ENCODE results near the gene MAGED2. TPM values are rescaled to one million over a fixed set of nuclear protein-coding genes. Genes with fewer than 3 reads are reported as not detected.
"Not testable (repeated sequence)": the region's sequence is repeated elsewhere in the genome, so short reads cannot be mapped to it uniquely, and the experiment has no call there.

The MAGED2 gene
- total and polyA plus RNA-seq, 5 donors from 2014 or later, result 61.0 to 116 (median 105) TPM

DNA sequence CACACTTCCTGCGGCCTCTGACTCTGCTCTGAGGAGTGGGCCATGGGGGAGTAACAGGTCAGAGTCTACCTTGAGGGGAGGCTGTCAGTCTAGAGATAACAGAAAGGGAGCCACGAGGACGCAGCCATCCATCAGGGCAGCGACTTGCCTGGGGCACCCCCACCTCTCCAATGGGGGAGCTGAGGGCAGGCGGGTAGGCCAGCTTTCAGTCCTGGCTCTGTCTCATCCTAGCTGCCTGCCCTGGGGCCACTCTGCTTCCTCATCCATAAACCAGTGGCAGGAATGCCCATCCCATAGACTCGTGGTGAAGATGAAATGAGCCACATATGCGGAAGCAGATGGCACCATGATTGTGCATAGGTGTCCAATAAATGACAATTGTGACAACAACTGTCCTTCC, 13.2 kb downstream of the MAGED2 start:
- DNase-seq (no peak), ATAC-seq (ENCODE audit: low read depth in 2 of 2) (no peak)
- no peaks in the 10 kb centered on the region for H3K4me1 ChIP-seq (ENCODE audit: control insufficient read depth, insufficient read depth, low read length, poor library complexity, severe bottlenecking)
- H3K4me3 ChIP-seq (ENCODE audit: low read depth, low read length), result no peak overlapping the region
- no peaks in the 10 kb centered on the region for H3K27me3 Mint-ChIP-seq
- H3K27me3 ChIP-seq (ENCODE audit: control insufficient read depth, insufficient read depth, low read length), result no peaks in the 10 kb centered on the region
- peaks cover 0 to 1% (median 0%) of the 10 kb centered on the region in 7 donors for H3K9me3 Mint-ChIP-seq
- no peaks in the 10 kb centered on the region for H3K4me1 Mint-ChIP-seq
- H3K36me3 Mint-ChIP-seq, result no peaks in the 10 kb centered on the region
- no peak overlapping the region for H3K27ac Mint-ChIP-seq
- H3K9me3 ChIP-seq (ENCODE audit: control insufficient read depth in 2 of 2, low read length in 2 of 2), result no peaks in the 10 kb centered on the region
- peaks cover 4% of the 10 kb centered on the region for H3K36me3 ChIP-seq (ENCODE audit: control insufficient read depth, insufficient read depth, low read length)
- no peak overlapping the region for H3K4me3 Mint-ChIP-seq
- no peak overlapping the region for H3K27ac ChIP-seq (ENCODE audit: insufficient read depth, low read length, poor library complexity, severe bottlenecking)

DNA sequence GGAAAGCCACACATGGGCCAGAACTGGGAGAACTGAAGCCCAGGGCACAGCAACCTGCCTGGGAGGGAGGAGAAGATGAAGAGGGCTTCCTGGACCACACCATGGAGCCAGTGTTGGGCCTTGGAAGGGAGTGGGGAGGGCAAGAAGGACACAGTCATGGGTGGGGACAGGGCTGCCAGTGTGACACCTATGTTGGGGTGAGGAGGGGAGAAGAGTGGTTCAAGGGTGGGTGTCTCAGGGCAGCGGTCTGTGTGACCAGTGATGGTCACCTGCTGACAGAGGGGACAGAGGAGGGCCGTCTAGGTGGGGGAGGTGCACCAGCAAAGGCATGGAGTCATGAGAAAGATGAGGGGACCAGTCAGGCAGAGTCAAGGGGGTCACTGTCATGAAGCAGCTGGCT, 13.8 kb downstream of the MAGED2 start:
- H3K27ac Mint-ChIP-seq, result no peak overlapping the region
- ATAC-seq (ENCODE audit: low read depth in 2 of 2) (no peak), DNase-seq (no peak)
- no peaks in the 10 kb centered on the region for H3K36me3 Mint-ChIP-seq
- no peak overlapping the region for H3K27ac ChIP-seq (ENCODE audit: insufficient read depth, low read length, poor library complexity, severe bottlenecking)
- H3K27me3 Mint-ChIP-seq, result no peaks in the 10 kb centered on the region
- H3K4me1 ChIP-seq (ENCODE audit: control insufficient read depth, insufficient read depth, low read length, poor library complexity, severe bottlenecking), result no peaks in the 10 kb centered on the region
- peaks cover 0 to 1% (median 0%) of the 10 kb centered on the region in 7 donors for H3K9me3 Mint-ChIP-seq
- H3K36me3 ChIP-seq (ENCODE audit: control insufficient read depth, insufficient read depth, low read length), result no peaks in the 10 kb centered on the region
- no peak overlapping the region for H3K4me3 Mint-ChIP-seq
- H3K4me3 ChIP-seq (ENCODE audit: low read depth, low read length), result no peak overlapping the region
- no peaks in the 10 kb centered on the region for H3K9me3 ChIP-seq (ENCODE audit: control insufficient read depth in 2 of 2, low read length in 2 of 2)
- H3K27me3 ChIP-seq (ENCODE audit: control insufficient read depth, insufficient read depth, low read length), result no peaks in the 10 kb centered on the region
- no peaks in the 10 kb centered on the region for H3K4me1 Mint-ChIP-seq

- Histone ChIP-seq H3K27ac (ENCODE audit: insufficient read depth, low read length, poor library complexity, severe bottlenecking) (no peak overlapping the region), H3K4me3 (ENCODE audit: low read depth, low read length) (no peak overlapping the region), H3K4me1 (ENCODE audit: control insufficient read depth, insufficient read depth, low read length, poor library complexity, severe bottlenecking) (no peaks in the 10 kb centered on the region), H3K27me3 (ENCODE audit: control insufficient read depth, insufficient read depth, low read length) (no peaks in the 10 kb centered on the region), H3K36me3 (ENCODE audit: control insufficient read depth, insufficient read depth, low read length) (no peaks in the 10 kb centered on the region), H3K9me3 (ENCODE audit: control insufficient read depth in 2 of 2, low read length in 2 of 2) (no peaks in the 10 kb centered on the region)
- Mint-ChIP-seq H3K4me3 (no peak overlapping the region), H3K27me3 (no peaks in the 10 kb centered on the region), H3K36me3 (no peaks in the 10 kb centered on the region), H3K9me3 (peaks cover 0 to 1% (median 0%) of the 10 kb centered on the region in 7 donors), H3K4me1 (no peaks in the 10 kb centered on the region), H3K27ac (no peak overlapping the region)
- no peak for ATAC-seq (ENCODE audit: low read depth in 2 of 2)
- no peak for DNase-seq
Observed at GRCh38 chrX:54824195-54824594, 16.6 kb downstream of the MAGED2 start.

DNA sequence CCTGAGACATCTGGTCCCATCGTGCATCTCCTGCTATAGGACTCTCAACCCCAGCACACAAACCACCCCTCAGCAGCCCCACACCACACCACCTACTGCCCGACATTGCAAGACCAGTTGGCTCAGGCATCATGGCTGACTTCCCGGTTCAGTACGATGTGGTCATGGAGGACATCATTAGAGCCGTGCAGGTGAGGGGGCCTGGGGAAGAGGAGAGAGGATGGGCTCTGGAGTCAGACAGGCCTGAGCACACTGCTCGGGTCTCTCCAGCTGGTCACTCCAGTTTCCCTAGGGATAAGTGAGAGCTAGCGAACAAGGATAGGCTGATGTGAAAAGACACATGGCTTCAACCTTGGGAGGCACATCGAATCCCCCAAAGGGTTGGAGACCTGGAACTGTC, 17.2 kb downstream of the MAGED2 start:
- DNase-seq (no peak), ATAC-seq (ENCODE audit: low read depth in 2 of 2) (no peak)
- Mint-ChIP-seq H3K27me3 (no peaks in the 10 kb centered on the region), H3K4me1 (no peaks in the 10 kb centered on the region), H3K27ac (no peak overlapping the region), H3K36me3 (no peaks in the 10 kb centered on the region), H3K9me3 (peaks cover 0 to 1% (median 0%) of the 10 kb centered on the region in 7 donors), H3K4me3 (no peak overlapping the region)
- H3K4me1 ChIP-seq (ENCODE audit: control insufficient read depth, insufficient read depth, low read length, poor library complexity, severe bottlenecking), result no peaks in the 10 kb centered on the region
- no peaks in the 10 kb centered on the region for H3K36me3 ChIP-seq (ENCODE audit: control insufficient read depth, insufficient read depth, low read length)
- no peaks in the 10 kb centered on the region for H3K9me3 ChIP-seq (ENCODE audit: control insufficient read depth in 2 of 2, low read length in 2 of 2)
- H3K27me3 ChIP-seq (ENCODE audit: control insufficient read depth, insufficient read depth, low read length), result no peaks in the 10 kb centered on the region
- no peak overlapping the region for H3K4me3 ChIP-seq (ENCODE audit: low read depth, low read length)
- no peak overlapping the region for H3K27ac ChIP-seq (ENCODE audit: insufficient read depth, low read length, poor library complexity, severe bottlenecking)

DNA sequence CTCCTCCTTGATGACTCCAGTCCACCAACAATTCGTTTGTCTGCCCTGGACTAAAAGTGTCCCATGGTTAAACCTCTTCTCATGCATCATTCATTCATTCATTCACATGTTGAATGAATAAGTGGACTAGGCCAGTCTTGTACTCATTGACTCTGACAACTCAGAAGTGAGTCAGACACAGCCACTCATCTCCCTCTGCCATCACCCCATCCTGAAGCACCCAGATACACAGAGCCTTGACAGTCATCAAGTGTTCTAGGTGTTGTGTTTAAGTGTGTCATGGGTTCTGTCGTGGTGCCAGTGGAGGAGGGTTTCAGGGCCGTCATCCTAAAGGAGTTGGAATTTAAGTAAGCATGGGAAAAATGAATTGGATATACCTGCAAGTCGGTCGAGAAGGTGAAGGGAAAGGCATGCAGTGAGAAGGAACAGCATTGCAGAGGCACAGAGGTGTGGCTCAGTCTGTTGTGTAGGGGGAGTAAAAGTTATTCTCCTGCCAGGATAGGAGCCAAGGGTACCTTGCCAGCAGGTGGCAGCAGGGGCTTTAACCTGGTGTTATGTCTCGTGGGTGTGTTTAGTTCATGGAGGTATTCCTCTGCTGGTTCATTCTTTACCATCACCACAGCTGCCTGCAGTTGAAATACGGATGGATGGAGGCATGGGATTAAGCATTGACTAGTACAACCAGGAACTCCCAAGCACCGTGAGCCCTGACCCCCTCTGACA, 18.3 kb downstream of the MAGED2 start:
- DNase-seq (peak in 2 of 3 donors; percentile 14 to 21), ATAC-seq (ENCODE audit: low read depth in 2 of 2) (peak in 1 of 2 donors; percentile 50)
- Histone ChIP-seq H3K27ac (ENCODE audit: insufficient read depth, low read length, poor library complexity, severe bottlenecking) (no peak overlapping the region), H3K4me3 (ENCODE audit: low read depth, low read length) (no peak overlapping the region), H3K9me3 (ENCODE audit: control insufficient read depth in 2 of 2, low read length in 2 of 2) (no peaks in the 10 kb centered on the region), H3K27me3 (ENCODE audit: control insufficient read depth, insufficient read depth, low read length) (no peaks in the 10 kb centered on the region), H3K36me3 (ENCODE audit: control insufficient read depth, insufficient read depth, low read length) (no peaks in the 10 kb centered on the region), H3K4me1 (ENCODE audit: control insufficient read depth, insufficient read depth, low read length, poor library complexity, severe bottlenecking) (no peaks in the 10 kb centered on the region)
- H3K27me3 Mint-ChIP-seq, result no peaks in the 10 kb centered on the region
- H3K9me3 Mint-ChIP-seq, result peaks cover 0 to 1% (median 0%) of the 10 kb centered on the region in 7 donors
- no peaks in the 10 kb centered on the region for H3K36me3 Mint-ChIP-seq
- H3K4me3 Mint-ChIP-seq, result no peak overlapping the region
- peak overlapping the region in 1 of 3 donors; percentile 42 for H3K27ac Mint-ChIP-seq
- no peaks in the 10 kb centered on the region for H3K4me1 Mint-ChIP-seq

DNA sequence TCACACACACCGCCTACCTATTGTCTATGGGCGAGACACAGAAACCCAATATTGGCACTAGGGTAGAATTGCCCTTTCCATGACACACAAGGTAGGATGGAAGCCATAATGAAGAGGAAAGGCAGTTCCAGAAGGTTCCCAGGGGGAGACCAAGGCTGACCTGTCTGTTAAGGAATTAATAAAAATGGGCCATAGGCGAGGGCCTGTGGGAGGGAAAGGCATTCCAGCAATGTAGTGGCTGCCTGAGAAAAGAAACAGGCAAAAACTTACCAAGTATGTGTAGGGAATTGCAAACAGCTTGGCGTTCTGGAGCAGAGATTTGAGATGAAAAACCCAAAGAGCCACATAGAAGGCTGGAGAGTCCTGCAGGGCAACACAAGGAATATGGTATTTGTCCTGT, 19.1 kb downstream of the MAGED2 start:
- no peak for DNase-seq
- ATAC-seq (ENCODE audit: low read depth in 2 of 2), result no peak
- peak overlapping the region in 1 of 3 donors; percentile 10 for H3K27ac Mint-ChIP-seq
- no peak overlapping the region for H3K27ac ChIP-seq (ENCODE audit: insufficient read depth, low read length, poor library complexity, severe bottlenecking)
- no peaks in the 10 kb centered on the region for H3K4me1 Mint-ChIP-seq
- H3K36me3 Mint-ChIP-seq, result no peaks in the 10 kb centered on the region
- no peaks in the 10 kb centered on the region for H3K27me3 ChIP-seq (ENCODE audit: control insufficient read depth, insufficient read depth, low read length)
- no peaks in the 10 kb centered on the region for H3K36me3 ChIP-seq (ENCODE audit: control insufficient read depth, insufficient read depth, low read length)
- no peaks in the 10 kb centered on the region for H3K9me3 ChIP-seq (ENCODE audit: control insufficient read depth in 2 of 2, low read length in 2 of 2)
- H3K4me3 ChIP-seq (ENCODE audit: low read depth, low read length), result no peak overlapping the region
- H3K9me3 Mint-ChIP-seq, result peaks cover 0 to 2% (median 0%) of the 10 kb centered on the region in 7 donors
- no peak overlapping the region for H3K4me3 Mint-ChIP-seq
- no peaks in the 10 kb centered on the region for H3K27me3 Mint-ChIP-seq
- H3K4me1 ChIP-seq (ENCODE audit: control insufficient read depth, insufficient read depth, low read length, poor library complexity, severe bottlenecking), result no peaks in the 10 kb centered on the region

DNA sequence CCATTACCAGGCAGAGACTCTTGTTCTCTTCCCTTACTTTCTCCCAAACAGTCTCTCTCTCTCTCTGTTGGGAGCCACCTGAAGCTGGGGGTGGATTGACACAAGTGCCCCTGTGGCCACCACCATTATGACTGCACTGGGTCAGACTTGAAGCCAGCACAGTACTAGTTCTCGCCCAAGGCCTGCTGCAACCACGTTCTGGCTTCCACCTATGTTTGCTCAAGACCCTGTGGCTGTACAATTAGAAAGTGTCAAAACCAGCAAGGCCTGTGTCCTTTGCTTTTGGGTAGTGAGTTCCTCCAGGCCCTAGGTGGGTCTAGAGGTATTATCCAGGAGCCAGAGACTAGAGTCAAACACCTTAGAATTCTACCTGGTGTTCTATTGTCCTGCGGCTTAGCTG, 31.0 kb downstream of the MAGED2 start:
- Histone ChIP-seq H3K36me3 (ENCODE audit: control insufficient read depth, insufficient read depth, low read length) (no peaks in the 10 kb centered on the region), H3K27ac (ENCODE audit: insufficient read depth, low read length, poor library complexity, severe bottlenecking) (no peak overlapping the region), H3K27me3 (ENCODE audit: control insufficient read depth, insufficient read depth, low read length) (no peaks in the 10 kb centered on the region), H3K4me1 (ENCODE audit: control insufficient read depth, insufficient read depth, low read length, poor library complexity, severe bottlenecking) (no peaks in the 10 kb centered on the region), H3K4me3 (ENCODE audit: low read depth, low read length) (no peak overlapping the region), H3K9me3 (ENCODE audit: control insufficient read depth in 2 of 2, low read length in 2 of 2) (no peaks in the 10 kb centered on the region)
- Mint-ChIP-seq H3K27me3 (peaks cover 18% of the 10 kb centered on the region), H3K4me1 (no peaks in the 10 kb centered on the region), H3K9me3 (peaks cover 0 to 2% (median 0%) of the 10 kb centered on the region in 7 donors), H3K27ac (no peak overlapping the region), H3K4me3 (no peak overlapping the region), H3K36me3 (no peaks in the 10 kb centered on the region)
- no peak for DNase-seq
- no peak for ATAC-seq (ENCODE audit: low read depth in 2 of 2)

DNA sequence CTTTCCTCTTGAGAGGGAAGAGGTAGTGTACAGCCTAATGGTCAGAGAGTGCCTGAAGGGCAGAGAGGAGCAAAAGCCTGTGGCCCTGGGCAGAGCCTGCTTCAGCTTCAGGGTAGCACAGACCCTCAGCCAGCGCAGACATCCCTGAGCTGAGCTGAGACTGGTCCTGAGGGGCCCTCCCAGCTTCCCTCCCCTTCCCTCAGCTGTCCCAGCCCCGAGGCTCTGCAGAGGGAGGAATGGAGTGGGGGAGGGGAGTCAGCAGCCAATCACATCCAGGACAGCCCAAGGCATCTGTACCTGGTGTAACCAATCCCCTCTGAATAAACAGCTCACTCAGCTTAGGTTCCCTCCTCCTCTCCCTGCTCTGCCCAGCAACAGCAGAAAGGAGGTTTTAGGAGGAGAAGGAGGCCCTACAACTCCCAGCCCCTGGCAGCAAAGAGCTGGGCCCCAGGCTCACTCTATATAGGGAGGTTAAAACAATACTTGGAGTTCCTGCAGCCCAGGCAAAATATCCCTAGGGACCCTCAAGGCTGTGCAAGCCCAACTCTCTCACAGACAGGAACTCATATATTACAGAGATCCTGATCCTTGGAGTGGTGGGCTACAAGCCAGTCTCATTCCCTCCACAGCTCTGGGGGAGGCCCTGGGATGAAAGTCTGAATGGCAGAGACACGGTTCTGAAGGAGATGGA, 33.8 kb downstream of the MAGED2 start:
- H3K36me3 Mint-ChIP-seq; H3K4me1 ChIP-seq (ENCODE audit: control insufficient read depth, insufficient read depth, low read length, poor library complexity, severe bottlenecking): not testable (repeated sequence)

More for the DNA sequence above, 33.8 kb downstream of the MAGED2 start:
- not testable (repeated sequence) for H3K27me3 ChIP-seq (ENCODE audit: control insufficient read depth, insufficient read depth, low read length); H3K9me3 Mint-ChIP-seq; ATAC-seq (ENCODE audit: low read depth in 2 of 2); H3K4me1 Mint-ChIP-seq; DNase-seq; H3K36me3 ChIP-seq (ENCODE audit: control insufficient read depth, insufficient read depth, low read length); H3K4me3 ChIP-seq (ENCODE audit: low read depth, low read length); H3K27ac ChIP-seq (ENCODE audit: insufficient read depth, low read length, poor library complexity, severe bottlenecking); H3K4me3 Mint-ChIP-seq; H3K27ac Mint-ChIP-seq; H3K9me3 ChIP-seq (ENCODE audit: control insufficient read depth in 2 of 2, low read length in 2 of 2)
- peaks cover 14% of the 10 kb centered on the region for H3K27me3 Mint-ChIP-seq

All from CD4-positive, CD25-positive, alpha-beta regulatory T cell (primary cell).